Bronchial epithelial cell (primary cell): Measurements from ENCODE around the gene ISLR2. TPM values are rescaled to one million over a fixed set of nuclear protein-coding genes. Genes with fewer than 3 reads are reported as not detected.
A peak's percentile ranks its signal among the peaks of the same experiment; 100 is the strongest.

Experiments
- DNase-seq: peaks from one replicate; pipeline ENCODE4 v3.0.0-alpha.2; 2010; ENCODE audit warnings: low read depth
- FAIRE-seq: peaks from 2 replicates; lab custom pipeline; 2011; peaks lifted over from hg19 to GRCh38; lab: Jason Lieb, UNC
- H3K27me3 ChIP-seq: 2 replicates; pipeline ENCODE4 v1.5.1; 2011; ENCODE audit warnings: low read length; ENCODE audit not compliant: control insufficient read depth, insufficient read depth
- H3K36me3 ChIP-seq: 2 replicates; pipeline ENCODE4 v1.5.1; 2011; ENCODE audit warnings: low read length; ENCODE audit not compliant: control insufficient read depth, insufficient read depth
- H3K4me3 ChIP-seq: 2 replicates; pipeline ENCODE4 v1.5.1; 2011; ENCODE audit warnings: mild to moderate bottlenecking, low read depth, low read length, control low read depth
- CTCF ChIP-seq: IDR thresholded peaks from 2 replicates; pipeline ENCODE4 v1.5.1; 2011; ENCODE audit warnings: mild to moderate bottlenecking, moderate library complexity, low read length, control low read depth, inconsistent platforms; ENCODE audit not compliant: insufficient read depth, severe bottlenecking
- total RNA-seq: library from RNA; depleted of rRNA; stranded (reverse); fragments of >200 nt; gene quantifications from 2 replicates; pipeline ENCODE4 v1.2.1, GENCODE V29; 2014

The ISLR2 gene
- total RNA-seq, 1 donor from 2014 or later = not detected

- no peak for FAIRE-seq
- Histone ChIP-seq H3K27me3 (peaks cover 9% of the 10 kb centered on the region), H3K36me3 (no peaks in the 10 kb centered on the region), H3K4me3 (no peak overlapping the region)
- no peak for TF ChIP-seq CTCF
- peak; percentile 17 for DNase-seq
Measured at GRCh38 chr15:74179101-74179841, 48.9 kb downstream of the ISLR2 start.

DNA sequence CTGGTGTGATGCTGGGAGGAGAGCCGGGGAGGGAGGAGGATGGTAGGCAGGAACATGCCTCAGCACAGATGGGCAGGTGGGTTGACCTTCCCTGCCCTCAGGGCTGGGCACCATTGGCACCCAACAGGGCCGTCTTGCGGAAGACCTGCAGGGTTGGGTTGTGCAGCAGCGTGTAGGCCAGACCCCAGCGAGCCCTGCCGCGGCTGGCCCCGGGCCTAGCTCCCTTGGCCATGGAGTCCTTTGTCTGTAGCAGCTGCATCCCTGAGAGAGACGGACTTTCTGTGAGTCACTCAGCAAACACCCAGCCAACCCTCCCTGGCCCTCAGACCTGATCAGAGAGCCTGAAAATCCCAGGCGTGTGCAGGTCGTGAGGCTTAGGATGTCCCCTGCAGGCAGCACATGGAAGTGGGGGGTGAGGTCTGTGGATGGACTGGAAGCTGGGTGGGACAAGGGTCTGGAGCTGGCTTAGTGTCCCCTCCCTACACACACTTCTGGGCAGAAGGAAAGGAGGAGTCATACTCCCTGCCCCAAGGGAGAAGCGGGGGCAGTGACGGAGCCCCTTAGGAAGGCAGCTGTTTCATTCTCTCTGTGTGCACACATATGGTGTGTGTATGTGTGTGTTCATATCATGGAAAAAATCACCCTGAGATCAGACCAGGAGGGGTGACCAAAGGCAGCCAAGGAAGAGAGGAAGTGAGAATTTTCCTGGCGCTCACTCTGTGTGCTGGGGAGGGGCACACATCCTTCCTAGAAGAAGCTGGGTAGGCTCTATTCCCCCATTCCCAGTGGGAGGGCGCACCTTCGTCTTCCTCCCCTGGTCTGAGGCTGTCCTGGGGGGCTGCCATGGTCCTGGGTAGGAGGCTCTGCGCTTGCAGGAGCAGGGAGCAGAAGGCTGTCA, 49.8 kb downstream of the ISLR2 start:
- FAIRE-seq = no peak

GRCh38 chr15:74180881-74181602, 50.7 kb downstream of the ISLR2 start:
- H3K4me3 ChIP-seq = no peak overlapping the region
- peak; percentile 97 for FAIRE-seq
- no peaks in the 10 kb centered on the region for H3K36me3 ChIP-seq
- no peak for TF ChIP-seq CTCF
- no peak for DNase-seq
- no peaks in the 10 kb centered on the region for H3K27me3 ChIP-seq

More for the DNA sequence above, 49.8 kb downstream of the ISLR2 start:
- Histone ChIP-seq H3K36me3 (no peaks in the 10 kb centered on the region), H3K27me3 (peaks cover under 1% of the 10 kb centered on the region), H3K4me3 (no peak overlapping the region)
- DNase-seq = no peak
- TF ChIP-seq CTCF = no peak

- FAIRE-seq (no peak), DNase-seq (no peak)
- no peaks in the 10 kb centered on the region for H3K27me3 ChIP-seq
- no peak for TF ChIP-seq CTCF
- H3K4me3 ChIP-seq = no peak overlapping the region
- H3K36me3 ChIP-seq = no peaks in the 10 kb centered on the region
Measured at GRCh38 chr15:74182131-74182530, 51.7 kb downstream of the ISLR2 start.

- Histone ChIP-seq H3K36me3 (no peaks in the 10 kb centered on the region), H3K27me3 (peaks cover 4% of the 10 kb centered on the region), H3K4me3 (no peak overlapping the region)
- TF ChIP-seq CTCF = no peak
- FAIRE-seq (no peak), DNase-seq (peak; percentile 42)
Measured at GRCh38 chr15:74184582-74185091, 54.3 kb downstream of the ISLR2 start.
